Mesenchymal stem cell (in vitro differentiated cells and primary cell): ENCODE results near the gene ANKRD55.

Experiments
- DNase-seq: peaks from one replicate; pipeline ENCODE4 v3.0.0-alpha.2; 2013
- H2AFZ ChIP-seq: one replicate; pipeline ENCODE4 v1.6.1; 2013; ENCODE audit warnings: low read depth, mild to moderate bottlenecking, control low read depth, inconsistent platforms, low read length, moderate library complexity
- H2AK5ac ChIP-seq: 2 replicates; pipeline ENCODE4 v1.6.1; 2013; ENCODE audit warnings: low read length, moderate library complexity, mild to moderate bottlenecking, inconsistent platforms; ENCODE audit not compliant: severe bottlenecking
- H2BK120ac ChIP-seq: one replicate; pipeline ENCODE4 v1.6.1; 2013; ENCODE audit warnings: low read depth, mild to moderate bottlenecking, inconsistent platforms, low read length, moderate library complexity
- H2BK12ac ChIP-seq, 2 experiments: one replicate each; pipeline ENCODE4 v1.6.1; 2013; ENCODE audit warnings: inconsistent platforms in 2 of 2, low read length in 2 of 2, mild to moderate bottlenecking in 2 of 2, moderate library complexity in 2 of 2, control low read depth in 1 of 2
- H2BK15ac ChIP-seq: one replicate; pipeline ENCODE4 v1.6.1; 2013; ENCODE audit warnings: mild to moderate bottlenecking, low read depth, inconsistent platforms; ENCODE audit not compliant: poor library complexity, severe bottlenecking
- H2BK5ac ChIP-seq: 2 replicates; pipeline ENCODE4 v1.6.1; 2013; ENCODE audit warnings: low read depth, mild to moderate bottlenecking, low read length, control low read depth, inconsistent platforms; ENCODE audit not compliant: poor library complexity, severe bottlenecking
- H3K14ac ChIP-seq, 2 experiments: one replicate each; pipeline ENCODE4 v1.6.1; 2013; ENCODE audit warnings: inconsistent platforms in 2 of 2, low read length in 2 of 2, control low read depth in 1 of 2, mild to moderate bottlenecking in 1 of 2, moderate library complexity in 1 of 2
- H3K18ac ChIP-seq, 2 experiments: one replicate each; pipeline ENCODE4 v1.6.1; 2013; ENCODE audit warnings: inconsistent platforms in 2 of 2, low read length in 2 of 2, control low read depth in 1 of 2, low read depth in 1 of 2, mild to moderate bottlenecking in 1 of 2
- H3K23ac ChIP-seq, 2 experiments: one replicate each; pipeline ENCODE4 v1.6.1; 2013; ENCODE audit warnings: inconsistent platforms in 2 of 2, low read length in 2 of 2, mild to moderate bottlenecking in 2 of 2, moderate library complexity in 2 of 2, control low read depth in 1 of 2
- H3K27ac ChIP-seq: 2 replicates; pipeline ENCODE4 v1.5.1; 2013; ENCODE audit warnings: mild to moderate bottlenecking, moderate library complexity, low read length, control low read depth, inconsistent platforms; ENCODE audit not compliant: poor library complexity, severe bottlenecking
- H3K27me3 ChIP-seq, 2 experiments: 2 replicates each; pipeline versions ENCODE4 v1.6.1 to v1.7.0; 2013; ENCODE audit warnings: low read length in 2 of 2, mild to moderate bottlenecking in 2 of 2, moderate library complexity in 2 of 2, control low read depth in 1 of 2, inconsistent platforms in 1 of 2; ENCODE audit not compliant: control insufficient read depth in 1 of 2, insufficient read depth in 1 of 2
- H3K36me3 ChIP-seq, 2 experiments: 2 replicates each; pipeline versions ENCODE4 v1.6.1 to v1.7.0; 2013; ENCODE audit warnings: low read length in 2 of 2, control low read depth in 1 of 2, inconsistent platforms in 1 of 2, low read depth in 1 of 2, mild to moderate bottlenecking in 1 of 2; ENCODE audit not compliant: insufficient read depth in 2 of 2, control insufficient read depth in 1 of 2
- H3K4ac ChIP-seq, 2 experiments: one replicate each; pipeline ENCODE4 v1.6.1; 2013; ENCODE audit warnings: inconsistent platforms in 2 of 2, low read length in 2 of 2, mild to moderate bottlenecking in 2 of 2, moderate library complexity in 2 of 2, control low read depth in 1 of 2, low read depth in 1 of 2
- H3K4me1 ChIP-seq: 2 replicates; pipeline ENCODE4 v1.6.1; 2013; ENCODE audit warnings: low read depth, low read length, control low read depth; ENCODE audit not compliant: control insufficient read depth, insufficient read depth
- H3K4me2 ChIP-seq: 2 replicates; pipeline ENCODE4 v1.6.1; 2013; ENCODE audit warnings: low read length, mild to moderate bottlenecking, inconsistent platforms; ENCODE audit not compliant: poor library complexity, severe bottlenecking
- H3K4me3 ChIP-seq, 2 experiments: 2 replicates each; pipeline versions ENCODE4 v1.5.1 to v1.7.0; 2013; ENCODE audit warnings: low read length in 2 of 2, mild to moderate bottlenecking in 2 of 2, control low read depth in 1 of 2, low read depth in 1 of 2; ENCODE audit not compliant: insufficient read depth in 1 of 2
- H3K79me1 ChIP-seq: replicated peaks from 2 replicates; pipeline ENCODE4 v1.6.1; 2013; ENCODE audit warnings: mild to moderate bottlenecking, control low read depth, low read length, inconsistent platforms; ENCODE audit not compliant: poor library complexity, severe bottlenecking
- H3K9ac ChIP-seq: 2 replicates; pipeline ENCODE4 v1.7.0; 2013; ENCODE audit warnings: mild to moderate bottlenecking, low read length, moderate library complexity
- H3K9me3 ChIP-seq: 2 replicates; pipeline ENCODE4 v1.7.0; 2013; ENCODE audit warnings: mild to moderate bottlenecking, low read length; ENCODE audit not compliant: control insufficient read depth
- H4K8ac ChIP-seq: one replicate; pipeline ENCODE4 v1.6.1; 2013; ENCODE audit warnings: inconsistent platforms, mild to moderate bottlenecking, low read length, moderate library complexity
- H4K91ac ChIP-seq: one replicate; pipeline ENCODE4 v1.6.1; 2013; ENCODE audit warnings: mild to moderate bottlenecking, low read length, inconsistent platforms
- WGBS: methylation state at CpG from one replicate; pipeline ENCODE4 v1.1.7; 2013; ENCODE audit warnings: mixed read lengths; 5-methylcytosine and 5-hydroxymethylcytosine counted together

ANKRD55 gene

GRCh38 chr5:56054666-56055065 is 178.5 kb downstream of the ANKRD55 start:
- H3K79me1 ChIP-seq, result no peaks in the 10 kb centered on the region
- H2BK15ac ChIP-seq, result no peak overlapping the region
- H3K9me3 ChIP-seq, result peaks cover 10% of the 10 kb centered on the region
- no peak overlapping the region for H3K9ac ChIP-seq
- H3K4me3 ChIP-seq, result no peak overlapping the region
- no peak overlapping the region for H3K23ac ChIP-seq
- H2BK5ac ChIP-seq, result no peak overlapping the region
- no peak overlapping the region for H4K91ac ChIP-seq
- no peak overlapping the region for H2BK120ac ChIP-seq
- H3K4ac ChIP-seq, result no peak overlapping the region
- H3K4me1 ChIP-seq, result peaks cover 5% of the 10 kb centered on the region
- DNase-seq, result peak; percentile 50
- peak overlapping the region in 1 of 2 experiments; percentile 38 for H3K18ac ChIP-seq
- 81% methylated on average over 2 of the region's 2 CpGs for WGBS
- H2AFZ ChIP-seq, result no peak overlapping the region
- H3K4me2 ChIP-seq, result no peak overlapping the region
- H2AK5ac ChIP-seq, result no peak overlapping the region
- no peak overlapping the region for H2BK12ac ChIP-seq
- H3K27me3 ChIP-seq, result no peaks in the 10 kb centered on the region
- H3K36me3 ChIP-seq, result no peaks in the 10 kb centered on the region
- H4K8ac ChIP-seq, result no peak overlapping the region
- H3K27ac ChIP-seq, result no peak overlapping the region
- no peak overlapping the region for H3K14ac ChIP-seq

DNA sequence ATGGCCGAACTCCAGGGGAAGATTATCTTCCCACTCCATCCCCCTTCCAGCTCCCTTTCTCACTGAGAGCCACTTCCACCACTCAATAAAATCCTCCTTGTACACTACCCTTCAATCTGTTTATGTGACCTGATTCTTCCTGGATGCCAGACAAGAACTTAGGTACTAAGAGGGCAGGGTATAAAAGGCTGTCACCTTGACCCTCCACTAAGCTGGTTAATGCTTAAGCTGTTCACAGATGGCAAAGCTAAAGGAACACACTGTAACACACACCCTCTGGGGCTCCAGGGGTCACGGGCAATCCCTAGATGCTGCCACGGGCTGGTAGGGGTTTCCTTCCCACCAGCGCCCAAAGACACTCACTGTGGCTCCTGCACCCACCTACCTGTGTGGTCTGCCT is 179.8 kb downstream of the ANKRD55 start:
- H3K23ac ChIP-seq, result no peak overlapping the region
- H4K91ac ChIP-seq, result peak overlapping the region; percentile 52
- peak overlapping the region in 1 of 2 experiments; percentile 39 for H3K14ac ChIP-seq
- no peak overlapping the region for H2BK5ac ChIP-seq
- H3K4me3 ChIP-seq, result no peak overlapping the region
- peaks cover 10% of the 10 kb centered on the region for H3K9me3 ChIP-seq
- 100% methylated on average over 3 of the region's 4 CpGs for WGBS
- no peak overlapping the region for H2BK15ac ChIP-seq
- H3K79me1 ChIP-seq, result no peaks in the 10 kb centered on the region
- no peak overlapping the region for H2AK5ac ChIP-seq
- no peak overlapping the region for H4K8ac ChIP-seq
- H2BK120ac ChIP-seq, result peak overlapping the region; percentile 42
- H3K36me3 ChIP-seq, result no peaks in the 10 kb centered on the region
- no peaks in the 10 kb centered on the region for H3K27me3 ChIP-seq
- no peak overlapping the region for H3K9ac ChIP-seq
- DNase-seq, result no peak
- H2BK12ac ChIP-seq, result peak overlapping the region; percentile 6 to 92
- H2AFZ ChIP-seq, result no peak overlapping the region
- peak overlapping the region; percentile 50 to 72 for H3K18ac ChIP-seq
- no peak overlapping the region for H3K27ac ChIP-seq
- no peak overlapping the region for H3K4me2 ChIP-seq
- peaks cover 5% of the 10 kb centered on the region for H3K4me1 ChIP-seq
- H3K4ac ChIP-seq, result peak overlapping the region in 1 of 2 experiments; percentile 47

GRCh38 chr5:56052735-56053134 is 180.4 kb downstream of the ANKRD55 start:
- peak overlapping the region in 1 of 2 experiments; percentile 47 for H3K4ac ChIP-seq
- H3K27me3 ChIP-seq, result no peaks in the 10 kb centered on the region
- H2AFZ ChIP-seq, result no peak overlapping the region
- H3K18ac ChIP-seq, result peak overlapping the region; percentile 45 to 50
- peak overlapping the region in 1 of 2 experiments; percentile 94 for H2BK12ac ChIP-seq
- no peak overlapping the region for H3K27ac ChIP-seq
- no peak overlapping the region for H4K8ac ChIP-seq
- DNase-seq, result no peak
- H4K91ac ChIP-seq, result no peak overlapping the region
- H3K79me1 ChIP-seq, result no peaks in the 10 kb centered on the region
- H3K9me3 ChIP-seq, result peaks cover 10% of the 10 kb centered on the region
- no peak overlapping the region for H3K23ac ChIP-seq
- peak overlapping the region in 1 of 2 experiments; percentile 39 for H3K14ac ChIP-seq
- H3K9ac ChIP-seq, result no peak overlapping the region
- no peaks in the 10 kb centered on the region for H3K36me3 ChIP-seq
- peak overlapping the region; percentile 42 for H2BK120ac ChIP-seq
- no peak overlapping the region for H2BK5ac ChIP-seq
- H3K4me1 ChIP-seq, result peaks cover 2% of the 10 kb centered on the region
- no peak overlapping the region for H2BK15ac ChIP-seq
- H3K4me3 ChIP-seq, result no peak overlapping the region
- H2AK5ac ChIP-seq, result no peak overlapping the region
- no peak overlapping the region for H3K4me2 ChIP-seq
- WGBS, result 83% methylated on average over 1 of the region's 1 CpG

DNA sequence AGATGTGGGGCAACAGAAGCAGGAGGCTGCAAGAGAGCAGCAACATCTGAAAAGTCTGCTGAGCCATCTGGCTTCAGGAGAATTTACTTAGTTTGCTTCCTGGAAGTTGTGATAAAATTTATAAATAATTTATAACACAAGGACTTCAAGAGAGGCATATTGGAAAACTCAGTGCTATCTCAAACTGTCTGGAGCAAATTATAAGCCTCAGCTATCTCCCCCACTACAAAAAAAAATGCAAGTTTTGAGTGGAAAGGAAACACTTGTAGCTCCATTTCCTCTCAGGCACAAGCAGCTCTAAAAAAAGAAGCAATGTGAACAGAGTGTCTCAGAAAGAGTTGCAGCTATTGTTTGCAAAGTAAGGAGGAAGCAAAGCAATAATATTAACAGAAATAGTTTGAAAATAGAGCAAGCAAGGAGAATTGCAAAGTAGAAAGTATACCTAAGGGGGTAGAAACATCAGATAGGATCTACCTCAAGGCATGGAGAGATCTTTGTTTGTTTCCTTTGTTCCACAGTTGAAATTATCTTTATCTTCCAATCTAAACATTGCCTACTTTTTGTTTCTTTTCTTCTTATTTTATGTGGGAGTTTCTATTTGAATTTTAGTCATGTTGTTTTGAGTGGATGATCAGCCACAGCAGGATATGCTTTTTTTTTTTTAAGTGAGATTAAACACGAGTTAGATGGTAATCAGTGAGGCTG is 182.4 kb downstream of the ANKRD55 start:
- Histone ChIP-seq H2BK120ac (no peak overlapping the region), H3K4ac (peak overlapping the region in 1 of 2 experiments; percentile 24), H2BK5ac (no peak overlapping the region), H3K79me1 (no peaks in the 10 kb centered on the region), H2AK5ac (no peak overlapping the region), H3K9me3 (peaks cover 12% of the 10 kb centered on the region), H3K4me1 (no peaks in the 10 kb centered on the region), H3K27ac (no peak overlapping the region), H3K27me3 (no peaks in the 10 kb centered on the region), H3K4me2 (no peak overlapping the region), H2BK12ac (no peak overlapping the region), H2BK15ac (no peak overlapping the region), H4K91ac (no peak overlapping the region), H3K23ac (no peak overlapping the region), H3K36me3 (no peaks in the 10 kb centered on the region), H2AFZ (no peak overlapping the region), H3K4me3 (no peak overlapping the region), H3K14ac (no peak overlapping the region), H3K9ac (peak overlapping the region; percentile 27), H3K18ac (no peak overlapping the region), H4K8ac (no peak overlapping the region)
- DNase-seq, result peak; percentile 60
- WGBS, result no CpG with 5 or more reads among the region's 1 CpG
